ENCODE data around the gene SGK2. TPM values are rescaled to one million over a fixed set of nuclear protein-coding genes. Genes with fewer than 3 reads are reported as not detected.

The SGK2 gene
- total and polyA plus RNA-seq, 2 experiments from 2014 or later, result 0.42 TPM; not detected in 1

- TF ChIP-seq ZNF462 (CRISPR knock-in tag; IDR thresholded peaks at IDR 0.05) (no peak), ZNF331 (CRISPR knock-in tag; IDR thresholded peaks at IDR 0.05; ENCODE audit: low read depth) (no peak), STAT1 (IDR thresholded peaks at IDR 0.05; ENCODE audit: unreplicated experiment) (no peak), POLR2AphosphoS5 (IDR thresholded peaks at IDR 0.05; ENCODE audit: low read depth) (no peak)
- TF ChIP-seq, protein P1, sequence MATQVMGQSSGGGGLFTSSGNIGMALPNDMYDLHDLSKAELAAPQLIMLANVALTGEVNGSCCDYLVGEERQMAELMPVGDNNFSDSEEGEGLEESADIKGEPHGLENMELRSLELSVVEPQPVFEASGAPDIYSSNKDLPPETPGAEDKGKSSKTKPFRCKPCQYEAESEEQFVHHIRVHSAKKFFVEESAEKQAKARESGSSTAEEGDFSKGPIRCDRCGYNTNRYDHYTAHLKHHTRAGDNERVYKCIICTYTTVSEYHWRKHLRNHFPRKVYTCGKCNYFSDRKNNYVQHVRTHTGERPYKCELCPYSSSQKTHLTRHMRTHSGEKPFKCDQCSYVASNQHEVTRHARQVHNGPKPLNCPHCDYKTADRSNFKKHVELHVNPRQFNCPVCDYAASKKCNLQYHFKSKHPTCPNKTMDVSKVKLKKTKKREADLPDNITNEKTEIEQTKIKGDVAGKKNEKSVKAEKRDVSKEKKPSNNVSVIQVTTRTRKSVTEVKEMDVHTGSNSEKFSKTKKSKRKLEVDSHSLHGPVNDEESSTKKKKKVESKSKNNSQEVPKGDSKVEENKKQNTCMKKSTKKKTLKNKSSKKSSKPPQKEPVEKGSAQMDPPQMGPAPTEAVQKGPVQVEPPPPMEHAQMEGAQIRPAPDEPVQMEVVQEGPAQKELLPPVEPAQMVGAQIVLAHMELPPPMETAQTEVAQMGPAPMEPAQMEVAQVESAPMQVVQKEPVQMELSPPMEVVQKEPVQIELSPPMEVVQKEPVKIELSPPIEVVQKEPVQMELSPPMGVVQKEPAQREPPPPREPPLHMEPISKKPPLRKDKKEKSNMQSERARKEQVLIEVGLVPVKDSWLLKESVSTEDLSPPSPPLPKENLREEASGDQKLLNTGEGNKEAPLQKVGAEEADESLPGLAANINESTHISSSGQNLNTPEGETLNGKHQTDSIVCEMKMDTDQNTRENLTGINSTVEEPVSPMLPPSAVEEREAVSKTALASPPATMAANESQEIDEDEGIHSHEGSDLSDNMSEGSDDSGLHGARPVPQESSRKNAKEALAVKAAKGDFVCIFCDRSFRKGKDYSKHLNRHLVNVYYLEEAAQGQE (IDR thresholded peaks at IDR 0.05; ENCODE audit: unreplicated experiment), result no peak
Measured at GRCh38 chr20:43534016-43534415, 24.8 kb upstream of the SGK2 start (continued).

DNA sequence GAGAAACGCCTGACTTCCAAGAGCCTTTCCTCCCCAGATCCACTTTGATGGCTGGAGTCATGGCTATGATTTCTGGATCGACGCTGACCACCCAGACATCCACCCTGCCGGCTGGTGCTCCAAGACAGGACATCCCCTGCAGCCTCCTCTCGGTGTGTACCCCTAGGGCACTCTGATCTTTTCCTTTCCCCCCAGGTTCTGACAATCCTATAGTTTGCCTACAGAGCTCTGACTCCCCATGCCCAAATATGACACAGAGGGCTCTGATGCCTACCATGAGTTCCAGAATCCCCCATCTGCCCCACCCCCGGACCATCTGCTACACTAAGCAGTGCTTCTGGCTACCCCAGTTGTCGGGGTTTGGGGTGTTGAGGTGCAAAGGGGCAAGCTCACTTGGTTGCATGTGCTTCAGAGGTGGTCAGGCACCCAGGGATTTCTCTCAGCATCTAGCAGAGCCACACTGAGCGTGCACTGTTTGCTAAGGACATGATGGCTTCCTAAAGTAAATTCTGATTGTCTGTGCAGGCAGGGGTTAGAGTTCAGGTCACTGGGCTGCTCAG, 24.0 kb upstream of the SGK2 start:
- Histone ChIP-seq H3K27ac (ENCODE audit: low read depth) (no peak overlapping the region), H3K79me2 (replicated peaks; ENCODE audit: insufficient read depth) (no peaks in the 10 kb centered on the region), H3K36me3 (ENCODE audit: insufficient read depth) (no peaks in the 10 kb centered on the region), H4K20me1 (replicated peaks; ENCODE audit: insufficient read depth) (no peaks in the 10 kb centered on the region), H3K4me1 (ENCODE audit: insufficient read depth) (no peaks in the 10 kb centered on the region), H2AFZ (no peak overlapping the region), H3F3A (replicated peaks; ENCODE audit: low read depth) (no peaks in the 10 kb centered on the region), H3K4me2 (no peak overlapping the region), H3K9me2 (ENCODE audit: insufficient read depth) (no peaks in the 10 kb centered on the region), H3K4me3 (no peak overlapping the region), H3K27me3 (ENCODE audit: insufficient read depth) (no peaks in the 10 kb centered on the region)
- H3K27ac Mint-ChIP-seq, result no peak overlapping the region
- H3K27me3 Mint-ChIP-seq (ENCODE audit: insufficient read depth, low read depth, poor library complexity), result peaks cover 10% of the 10 kb centered on the region
- no peaks in the 10 kb centered on the region; the same call in 1 of the 3 replicates for H3K9me3 Mint-ChIP-seq
- ATAC-seq (no peak), DNase-seq (ENCODE audit: low spot score) (no peak)
- H3K4me1 Mint-ChIP-seq, result no peaks in the 10 kb centered on the region
- H3K36me3 Mint-ChIP-seq (ENCODE audit: low read depth), result peaks cover 12% of the 10 kb centered on the region; the same call in 1 of the 3 replicates
- no peak overlapping the region for H3K4me3 Mint-ChIP-seq
- TF ChIP-seq POLR2AphosphoS5 (IDR thresholded peaks at IDR 0.05; ENCODE audit: low read depth), result no peak
- TF ChIP-seq EZH2phosphoT487 (IDR thresholded peaks at IDR 0.05; ENCODE audit: unreplicated experiment), result no peak
- no peak for TF ChIP-seq NANOG (IDR thresholded peaks at IDR 0.05; ENCODE audit: borderline replicate concordance)
- no peak for TF ChIP-seq EZH2 (IDR thresholded peaks at IDR 0.05; ENCODE audit: low read depth, unreplicated experiment)
- TF ChIP-seq, protein P1 (IDR thresholded peaks at IDR 0.05; ENCODE audit: unreplicated experiment), result no peak
- TF ChIP-seq, protein P2, sequence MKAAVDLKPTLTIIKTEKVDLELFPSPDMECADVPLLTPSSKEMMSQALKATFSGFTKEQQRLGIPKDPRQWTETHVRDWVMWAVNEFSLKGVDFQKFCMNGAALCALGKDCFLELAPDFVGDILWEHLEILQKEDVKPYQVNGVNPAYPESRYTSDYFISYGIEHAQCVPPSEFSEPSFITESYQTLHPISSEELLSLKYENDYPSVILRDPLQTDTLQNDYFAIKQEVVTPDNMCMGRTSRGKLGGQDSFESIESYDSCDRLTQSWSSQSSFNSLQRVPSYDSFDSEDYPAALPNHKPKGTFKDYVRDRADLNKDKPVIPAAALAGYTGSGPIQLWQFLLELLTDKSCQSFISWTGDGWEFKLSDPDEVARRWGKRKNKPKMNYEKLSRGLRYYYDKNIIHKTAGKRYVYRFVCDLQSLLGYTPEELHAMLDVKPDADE (IDR thresholded peaks at IDR 0.05), result no peak
- TF ChIP-seq JUNB (IDR thresholded peaks at IDR 0.05; ENCODE audit: unreplicated experiment), result no peak
- no peak for TF ChIP-seq STAT1 (IDR thresholded peaks at IDR 0.05; ENCODE audit: unreplicated experiment)

Data from GM23338 (cell line).